Thyroid gland (tissue), 4 donors: Measurements from ENCODE around the gene MRPS6. TPM values are rescaled to one million over a fixed set of nuclear protein-coding genes. Genes with fewer than 3 reads are reported as not detected.
A peak's percentile ranks its signal among the peaks of the same experiment; 100 is the strongest.

Experiments used
- DNase-seq, 2 donors: peaks; one replicate each; pipeline ENCODE4 v3.0.0-alpha.2; 2019
- H3K27ac ChIP-seq, 3 donors: fragments of 200-600 bp; sonication (generic); 1 replicate in 2 of 3; 2 replicates in 1 of 3; pipeline ENCODE4 v1.5.1; 2016 to 2019; ENCODE audit warnings: mild to moderate bottlenecking in 1 of 3, moderate library complexity in 1 of 3
- H3K27me3 ChIP-seq: fragments of 200-600 bp; sonication (generic); one replicate; pipeline ENCODE4 v1.5.1; 2019
- H3K36me3 ChIP-seq, 2 donors: fragments of 200-600 bp; sonication (generic); one replicate each; pipeline ENCODE4 v1.5.1; 2016 to 2019
- H3K4me1 ChIP-seq, 2 donors: fragments of 200-600 bp; sonication (generic); one replicate each; pipeline ENCODE4 v1.5.1; 2017 to 2019
- H3K4me3 ChIP-seq, 3 donors: fragments of 200-600 bp; sonication (generic); replicated peaks in 1 of 3; 1 replicate in 2 of 3; 2 replicates in 1 of 3; pipeline ENCODE4 v1.5.1; 2016; ENCODE audit warnings: mild to moderate bottlenecking in 1 of 3
- H3K9me3 ChIP-seq: fragments of 200-600 bp; sonication (generic); one replicate; pipeline ENCODE4 v1.5.1; 2017
- CTCF ChIP-seq, 6 experiments: fragments of 200-600 bp in 3 of 6; fragments of 450-650 bp in 3 of 6; sonication (generic) in 3 of 6; IDR thresholded peaks; one replicate each; pipeline ENCODE4 v1.5.1; 2016 to 2019; ENCODE audit warnings: antibody characterized with exemption in 6 of 6, mild to moderate bottlenecking in 2 of 6, inconsistent platforms in 1 of 6, moderate library complexity in 1 of 6
- POLR2A ChIP-seq, 2 donors: fragments of 450-650 bp; IDR thresholded peaks; one replicate each; pipeline ENCODE4 v1.6.1; 2017; ENCODE audit warnings: antibody characterized with exemption in 2 of 2, mild to moderate bottlenecking in 2 of 2, moderate library complexity in 1 of 2
- WGBS, 2 donors: methylation state at CpG; one replicate each; pipeline ENCODE4 v1.1.5; 2017; 5-methylcytosine and 5-hydroxymethylcytosine counted together
- intact Hi-C: fragments of 100-400 bp; cut with DNase I; formaldehyde crosslinking; loops from one replicate; pipeline ENCODE4 v1.15.1; 2023
- total RNA-seq, 4 donors: library from RNA; depleted of rRNA; stranded (reverse); fragments of >200 nt; gene quantifications; one replicate each; pipeline ENCODE4 v1.2.3, GENCODE V29; 2016

The MRPS6 gene
- total RNA-seq, 4 donors from 2014 or later = 64.9 to 104 (median 75.9) TPM

GRCh38 chr21:34141373-34141772 lies 68.0 kb downstream of the MRPS6 start:
- intact Hi-C loops = no loop called here
- H3K27ac ChIP-seq = no peak overlapping the region
- no peak for DNase-seq
- no peaks in the 10 kb centered on the region for H3K9me3 ChIP-seq
- 91 to 99% methylated on average over 4 of the region's 4 CpGs for WGBS, 2 donors
- H3K4me3 ChIP-seq = no peak overlapping the region
- peaks cover 4 to 15% of the 10 kb centered on the region in 2 donors for H3K36me3 ChIP-seq
- no peak for TF ChIP-seq CTCF (IDR thresholded peaks at IDR 0.05)
- TF ChIP-seq POLR2A (IDR thresholded peaks at IDR 0.05) = no peak
- no peaks in the 10 kb centered on the region for H3K27me3 ChIP-seq
- H3K4me1 ChIP-seq = peaks cover 6 to 20% of the 10 kb centered on the region in 2 donors

- Histone ChIP-seq H3K36me3 (peaks cover 4 to 15% of the 10 kb centered on the region in 2 donors), H3K9me3 (no peaks in the 10 kb centered on the region), H3K27ac (no peak overlapping the region), H3K4me1 (peaks cover 19 to 34% of the 10 kb centered on the region in 2 donors), H3K27me3 (no peaks in the 10 kb centered on the region), H3K4me3 (no peak overlapping the region)
- WGBS, 2 donors = 88% methylated on average over 13 of the region's 13 CpGs
- no peak for TF ChIP-seq CTCF (IDR thresholded peaks at IDR 0.05)
- TF ChIP-seq POLR2A (IDR thresholded peaks at IDR 0.05) = no peak
- intact Hi-C loops = no loop called here
- no peak for DNase-seq
Measured at GRCh38 chr21:34143685-34144182, 70.4 kb downstream of the MRPS6 start.

- WGBS, 2 donors = 96 to 98% methylated on average over 6 of the region's 6 CpGs
- intact Hi-C loops = no loop called here
- Histone ChIP-seq H3K36me3 (peaks cover 4 to 15% of the 10 kb centered on the region in 2 donors), H3K27ac (no peak overlapping the region), H3K4me3 (no peak overlapping the region), H3K9me3 (no peaks in the 10 kb centered on the region), H3K4me1 (peaks cover 19 to 34% of the 10 kb centered on the region in 2 donors), H3K27me3 (no peaks in the 10 kb centered on the region)
- no peak for DNase-seq
- no peak for TF ChIP-seq CTCF (IDR thresholded peaks at IDR 0.05)
- TF ChIP-seq POLR2A (IDR thresholded peaks at IDR 0.05) = no peak
Measured at GRCh38 chr21:34144224-34144623, 70.8 kb downstream of the MRPS6 start.

GRCh38 chr21:34147792-34148418 lies 74.5 kb downstream of the MRPS6 start:
- no peak for DNase-seq
- 92% methylated on average over 10 of the region's 10 CpGs for WGBS, 2 donors
- peak overlapping the region in 1 of 3 donors; percentile 41 for H3K27ac ChIP-seq

More at GRCh38 chr21:34147792-34148418, 74.5 kb downstream of the MRPS6 start:
- Histone ChIP-seq H3K9me3 (no peaks in the 10 kb centered on the region), H3K36me3 (peaks cover 4 to 8% of the 10 kb centered on the region in 2 donors), H3K4me1 (peaks cover 12 to 20% of the 10 kb centered on the region in 2 donors), H3K27me3 (no peaks in the 10 kb centered on the region), H3K4me3 (no peak overlapping the region)
- TF ChIP-seq POLR2A (IDR thresholded peaks at IDR 0.05) (no peak), CTCF (IDR thresholded peaks at IDR 0.05) (no peak)
- intact Hi-C loops = no loop called here
